Midbrain (tissue), 1 donor: ENCODE results near the gene PSMD9.
"Not testable (repeated sequence)": the region's sequence is repeated elsewhere in the genome, so short reads cannot be mapped to it uniquely, and the experiment has no call there.

Source experiments
- DNase-seq: peaks from one replicate; lab custom pipeline; 2025; lab: John Stamatoyannopoulos, UW

Gene PSMD9

GRCh38 chr12:121925358-121925695 is 36.7 kb downstream of the PSMD9 start:
- DNase-seq: no peak

DNA sequence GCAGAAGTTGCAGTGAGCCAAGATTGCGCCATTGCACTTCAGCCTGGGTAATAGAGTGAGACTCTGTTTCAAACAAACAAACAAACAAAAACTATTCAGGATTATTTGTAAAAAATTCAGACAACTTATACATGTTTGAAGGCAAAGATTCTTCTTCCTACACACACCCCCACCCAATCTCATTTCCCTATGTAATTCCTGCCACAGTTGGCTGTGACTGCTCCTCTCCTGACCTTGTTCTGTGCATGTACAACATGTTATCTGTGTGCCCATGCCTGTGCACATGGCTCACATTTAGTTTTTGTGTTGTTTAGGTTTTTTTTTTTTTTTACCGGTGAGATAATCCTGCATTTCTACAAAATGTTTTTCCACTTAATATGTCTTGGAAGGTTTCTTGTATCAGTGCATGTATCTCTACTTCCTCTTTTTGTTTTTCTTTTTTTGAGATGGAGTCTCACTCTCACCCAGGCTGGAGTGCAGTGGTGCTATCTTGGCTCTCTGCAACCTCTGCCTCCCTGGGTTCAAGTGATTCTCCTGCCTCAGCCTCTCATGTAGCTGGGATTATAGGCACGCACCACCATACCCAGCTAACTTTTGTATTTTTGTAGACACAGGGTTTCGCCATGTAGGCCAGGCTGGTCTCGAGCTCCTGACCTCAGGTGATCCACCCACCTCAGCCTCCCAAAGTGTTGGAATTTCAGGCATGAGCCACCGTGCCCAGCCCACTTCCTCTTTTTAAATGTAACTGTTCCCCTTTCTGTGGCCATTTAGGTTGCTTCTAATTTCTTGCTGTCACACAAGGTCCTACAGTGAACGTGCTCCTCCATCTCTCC is 38.5 kb downstream of the PSMD9 start:
- DNase-seq: no peak

DNA sequence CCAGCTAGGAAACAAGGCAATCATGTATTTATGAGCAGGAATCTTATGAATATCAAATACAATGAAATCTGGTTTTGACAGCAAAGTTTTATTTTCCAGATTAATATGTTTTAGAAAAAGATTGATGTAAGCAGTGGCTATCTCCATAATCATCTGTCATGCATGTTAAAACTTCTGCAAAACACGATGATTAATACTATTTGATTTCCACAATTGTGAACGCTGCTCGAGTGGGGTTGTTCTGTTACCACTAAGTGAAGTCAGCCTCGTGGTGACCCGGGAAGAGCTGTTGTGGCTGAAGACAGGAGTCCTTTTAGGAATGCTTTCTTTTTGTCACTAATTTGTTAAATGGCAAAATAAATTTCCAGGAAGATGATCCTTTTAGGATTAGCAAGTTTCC is 39.2 kb downstream of the PSMD9 start:
- no peak for DNase-seq

DNA sequence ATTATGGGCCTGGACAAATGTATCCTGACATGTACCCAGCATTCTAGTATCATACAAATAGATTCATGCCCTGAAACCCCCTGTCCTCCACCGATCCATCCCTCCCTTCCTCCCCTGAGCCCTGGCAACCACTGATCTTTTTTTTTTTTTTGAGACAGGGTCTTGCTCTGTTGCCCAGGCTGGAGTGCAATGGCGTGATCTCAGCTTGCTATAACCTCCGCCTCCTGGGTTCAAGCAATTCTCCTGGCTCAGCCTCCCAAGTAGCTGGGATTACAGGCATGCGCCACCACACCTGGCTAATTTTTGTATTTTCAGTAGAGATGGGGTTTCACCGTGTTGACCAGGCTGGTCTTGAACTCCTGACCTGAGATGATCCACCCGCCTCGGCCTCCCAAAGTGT is 41.0 kb downstream of the PSMD9 start:
- DNase-seq: not testable (repeated sequence)

GRCh38 chr12:121930862-121931261 is 42.3 kb downstream of the PSMD9 start:
- DNase-seq: no peak

- no peak for DNase-seq
Observed at GRCh38 chr12:121932176-121932536, 43.6 kb downstream of the PSMD9 start.

- DNase-seq: no peak
Observed at GRCh38 chr12:121932914-121933521, 44.4 kb downstream of the PSMD9 start.

GRCh38 chr12:121933522-121934308 is 45.1 kb downstream of the PSMD9 start:
- no peak for DNase-seq

DNA sequence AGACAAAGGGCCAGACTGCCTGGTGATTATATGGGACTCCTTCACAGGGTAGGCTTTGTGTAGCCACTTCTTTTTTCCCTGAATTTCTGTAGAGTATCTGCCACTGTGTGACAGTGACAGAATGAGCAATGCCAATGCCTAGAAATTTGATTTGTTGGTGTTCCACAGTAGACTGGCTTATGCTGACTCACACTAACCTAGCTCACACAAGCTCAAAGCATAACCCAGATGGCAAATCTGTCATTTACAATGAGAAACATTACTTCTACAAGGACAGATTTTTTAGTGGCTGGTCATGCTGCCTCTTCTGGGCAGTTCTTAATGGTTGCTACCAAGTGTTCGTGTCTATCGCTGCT is 45.7 kb downstream of the PSMD9 start:
- DNase-seq: no peak

DNA sequence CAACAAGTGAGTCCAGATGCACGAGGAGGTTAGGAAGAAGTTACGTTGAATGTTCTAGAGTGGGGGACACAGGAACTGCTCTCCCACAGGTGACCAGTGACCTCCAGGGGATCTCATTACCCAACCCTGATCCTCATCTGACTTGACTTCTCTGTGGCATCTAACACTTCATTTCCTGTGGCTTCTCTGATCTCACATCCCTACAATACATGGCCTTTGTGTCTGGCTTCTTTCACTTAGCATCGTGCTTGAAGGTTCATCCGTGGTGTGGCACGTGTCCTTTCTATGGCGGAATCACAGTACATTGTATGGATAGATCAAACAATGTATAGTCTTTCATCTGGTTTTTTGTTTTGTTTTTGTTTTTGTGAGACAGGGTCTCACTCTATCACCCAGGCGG is 49.1 kb downstream of the PSMD9 start:
- DNase-seq: no peak

DNA sequence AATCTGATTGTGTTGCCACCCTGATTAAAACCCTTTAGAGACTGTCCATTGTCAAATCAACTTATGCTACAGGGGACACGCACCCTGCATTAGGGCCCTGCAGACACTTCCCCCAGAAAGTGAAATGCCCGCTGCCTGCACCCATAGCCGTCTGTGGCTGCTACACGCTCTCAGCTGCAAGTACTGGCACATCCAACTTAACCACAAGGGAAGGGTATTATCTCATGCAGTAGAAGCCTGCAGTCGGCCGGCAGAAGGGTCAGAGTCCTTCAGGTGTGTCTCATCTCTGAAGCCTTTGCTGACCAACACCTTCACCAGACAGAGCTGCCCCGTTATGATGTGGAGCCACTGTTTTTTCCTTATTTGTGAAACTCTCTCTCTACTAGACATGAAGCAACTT is 50.6 kb downstream of the PSMD9 start:
- no peak for DNase-seq

DNA sequence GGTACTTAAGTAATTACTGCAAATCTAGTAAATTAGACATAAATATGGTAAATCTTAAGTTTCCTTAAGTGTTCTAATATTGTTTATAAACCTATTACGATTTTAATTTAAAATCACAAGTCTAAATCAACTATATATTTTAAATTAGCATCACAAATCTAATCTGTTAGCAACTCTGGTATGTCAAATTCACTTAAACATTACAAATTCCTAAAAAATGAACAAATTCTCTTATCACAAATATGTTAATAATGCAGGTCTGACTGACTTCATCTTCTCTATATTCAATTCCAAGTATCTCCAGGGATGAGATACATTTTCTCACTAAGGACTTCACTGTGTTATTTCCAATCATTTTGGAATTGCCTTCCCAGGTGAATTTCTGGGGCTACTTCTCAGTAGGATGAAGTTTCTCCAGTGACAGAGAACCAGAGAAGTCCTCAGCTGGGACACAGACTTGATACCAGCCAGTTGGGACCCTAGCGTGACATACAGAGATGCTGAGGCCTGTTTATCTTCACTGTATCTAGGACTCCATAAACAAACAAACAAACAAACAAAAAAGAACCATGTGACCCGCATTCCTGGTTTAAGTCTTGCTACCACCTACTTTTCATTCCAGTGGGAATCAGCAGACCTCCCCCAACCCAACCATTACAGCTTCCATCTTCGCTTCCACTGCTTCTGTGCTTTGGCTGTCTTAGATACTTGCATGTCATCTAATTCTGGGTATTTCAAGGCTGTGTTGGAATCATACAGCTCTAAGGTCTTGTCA is 51.6 kb downstream of the PSMD9 start:
- no peak for DNase-seq

DNA sequence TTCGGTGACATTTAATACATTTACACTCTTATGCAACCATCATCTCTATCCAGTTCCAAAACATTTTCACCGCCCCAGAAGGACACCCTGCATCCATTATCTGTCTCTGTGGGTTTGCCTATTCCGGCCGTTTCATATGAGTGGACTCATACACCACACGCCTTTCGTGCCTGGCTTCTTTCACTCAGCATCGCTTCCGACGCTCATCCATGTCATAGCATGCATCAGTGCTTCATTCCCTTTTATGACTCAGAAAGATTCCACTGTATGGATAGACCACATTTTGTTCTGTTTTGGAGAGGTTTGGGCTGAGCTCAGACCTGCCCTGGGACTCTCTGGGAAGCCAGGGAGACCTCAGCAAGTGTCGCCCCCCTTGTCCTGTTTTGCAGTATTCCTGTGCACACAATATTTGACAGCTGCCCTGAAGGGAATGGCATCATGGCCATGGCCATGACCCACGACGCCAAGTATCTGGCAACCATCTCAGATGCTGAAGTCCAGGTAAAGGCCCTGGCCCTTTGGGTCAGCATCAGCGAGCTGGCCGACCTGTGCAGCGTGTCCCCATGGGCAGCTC is 53.6 kb downstream of the PSMD9 start:
- DNase-seq: no peak

- DNase-seq: no peak
Observed at GRCh38 chr12:121943926-121944325, 55.3 kb downstream of the PSMD9 start.

GRCh38 chr12:121946313-121947025 is 57.9 kb downstream of the PSMD9 start:
- no peak for DNase-seq

DNA sequence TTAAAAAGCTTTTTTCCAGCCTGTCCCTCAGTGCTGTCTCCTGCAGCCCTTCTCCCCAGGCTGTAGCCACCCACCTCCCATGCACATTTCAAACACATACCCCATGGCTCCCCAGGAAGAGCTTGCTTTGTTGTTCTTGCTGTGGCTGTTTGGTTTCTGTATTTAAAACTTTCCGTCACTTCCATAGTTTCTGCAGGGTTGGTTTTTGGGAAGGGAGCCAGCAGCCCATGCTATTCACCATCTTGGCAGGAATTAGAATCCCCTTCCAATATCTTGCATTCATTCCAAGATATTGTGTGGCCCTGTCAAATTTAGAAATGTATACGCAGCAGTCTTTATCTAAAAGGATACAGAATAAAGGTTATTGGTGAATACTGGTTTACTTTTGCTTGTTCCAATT is 59.4 kb downstream of the PSMD9 start:
- no peak for DNase-seq

DNA sequence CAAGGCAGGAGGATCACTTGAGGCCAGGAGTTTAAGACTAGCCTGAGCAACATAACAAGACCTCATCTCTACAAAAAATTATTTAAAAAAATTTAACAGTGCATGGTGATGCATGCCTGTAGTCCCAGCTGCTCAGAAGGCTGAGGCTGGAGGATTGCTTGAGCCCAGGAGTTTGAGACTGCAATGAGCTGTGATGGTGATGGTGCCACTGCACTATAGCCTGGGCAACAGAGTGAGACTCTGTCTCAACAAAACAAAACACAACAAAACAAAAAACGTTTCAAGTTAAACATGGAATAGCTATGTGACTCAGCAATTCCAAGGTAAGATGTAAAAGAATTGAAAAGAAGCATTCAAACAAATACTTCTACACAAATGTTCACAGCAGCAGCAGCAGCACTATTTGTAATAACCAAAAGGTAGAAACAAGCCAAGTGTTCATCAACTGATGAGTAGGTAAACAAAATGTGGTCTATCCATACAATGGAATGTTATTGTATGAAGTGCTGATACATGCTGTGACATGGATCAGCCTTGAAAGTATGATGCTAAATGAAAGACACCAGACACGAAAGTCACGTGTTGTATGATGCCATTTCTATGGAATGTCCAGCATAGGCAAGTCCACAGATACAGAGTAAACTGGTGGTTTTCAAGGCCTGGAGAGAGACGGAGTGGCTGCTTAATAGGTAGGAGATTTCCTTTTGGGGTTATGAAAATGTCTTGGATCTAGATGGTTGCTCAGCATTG is 61.2 kb downstream of the PSMD9 start:
- DNase-seq: no peak

GRCh38 chr12:121953117-121953692 is 64.6 kb downstream of the PSMD9 start:
- no peak for DNase-seq

DNA sequence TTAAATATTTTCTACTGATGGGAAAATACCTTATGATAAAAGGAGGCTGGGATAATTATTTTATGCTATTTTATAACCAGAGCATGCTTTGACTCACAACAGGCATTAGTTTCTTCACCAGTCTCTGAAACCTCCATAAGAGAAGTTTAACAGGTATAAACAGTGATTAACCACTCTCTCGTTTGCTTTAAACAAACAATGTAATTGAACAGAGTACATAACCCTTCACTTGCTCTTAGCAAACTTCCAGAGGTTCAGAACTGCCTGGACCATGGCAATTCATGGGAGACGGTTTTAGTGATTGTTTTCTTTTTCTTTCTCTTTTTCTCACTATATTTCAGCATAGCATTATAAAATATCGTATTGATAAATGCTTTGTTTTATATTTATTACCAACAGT is 65.1 kb downstream of the PSMD9 start:
- DNase-seq: no peak
